Tibial artery (tissue), 4 donors: ENCODE data around the gene PIP4K2A.

Source experiments
- DNase-seq, 2 donors: peaks; one replicate each; pipeline ENCODE4 v3.0.0-alpha.2; 2019
- H3K27ac ChIP-seq, 2 donors: fragments of 200-600 bp; sonication (generic) in 1 of 2; 1 replicate in 1 of 2; 2 replicates in 1 of 2; pipeline ENCODE4 v1.5.1; 2018 to 2019; ENCODE audit warnings: mild to moderate bottlenecking in 1 of 2
- H3K27me3 ChIP-seq, 2 donors: fragments of 200-600 bp; sonication (generic) in 1 of 2; one replicate each; pipeline versions ENCODE4 v1.5.1 to v1.6.0; 2016 to 2019
- H3K36me3 ChIP-seq, 3 donors: fragments of 200-600 bp; sonication (generic) in 2 of 3; one replicate each; pipeline ENCODE4 v1.5.1; 2016 to 2019; ENCODE audit warnings: mild to moderate bottlenecking in 2 of 3
- H3K4me1 ChIP-seq, 4 donors: fragments of 200-600 bp; sonication (generic) in 2 of 4; 1 replicate in 3 of 4; 2 replicates in 1 of 4; pipeline ENCODE4 v1.5.1; 2016 to 2019
- H3K4me3 ChIP-seq, 2 donors: fragments of 200-600 bp; sonication (generic) in 1 of 2; 1 replicate in 1 of 2; 2 replicates in 1 of 2; pipeline ENCODE4 v1.5.1; 2018 to 2019; ENCODE audit warnings: mild to moderate bottlenecking in 2 of 2
- H3K9me3 ChIP-seq, 3 donors: fragments of 200-600 bp; sonication (generic) in 1 of 3; one replicate each; pipeline ENCODE4 v1.5.1; 2016 to 2019
- intact Hi-C: fragments of 100-400 bp; cut with DNase I; formaldehyde crosslinking; loops from one replicate; pipeline ENCODE4 v1.15.0; 2023; ENCODE audit warnings: low total_unique reads
- TF ChIP-seq, protein P1 (sequence below), 2 experiments: fragments of 200-600 bp in 1 of 2; fragments of 450-650 bp in 1 of 2; IDR thresholded peaks; one replicate each; pipeline ENCODE4 v1.5.1; 2017 to 2019; ENCODE audit warnings: antibody characterized with exemption in 2 of 2, mild to moderate bottlenecking in 1 of 2, moderate library complexity in 1 of 2

PIP4K2A gene

DNA sequence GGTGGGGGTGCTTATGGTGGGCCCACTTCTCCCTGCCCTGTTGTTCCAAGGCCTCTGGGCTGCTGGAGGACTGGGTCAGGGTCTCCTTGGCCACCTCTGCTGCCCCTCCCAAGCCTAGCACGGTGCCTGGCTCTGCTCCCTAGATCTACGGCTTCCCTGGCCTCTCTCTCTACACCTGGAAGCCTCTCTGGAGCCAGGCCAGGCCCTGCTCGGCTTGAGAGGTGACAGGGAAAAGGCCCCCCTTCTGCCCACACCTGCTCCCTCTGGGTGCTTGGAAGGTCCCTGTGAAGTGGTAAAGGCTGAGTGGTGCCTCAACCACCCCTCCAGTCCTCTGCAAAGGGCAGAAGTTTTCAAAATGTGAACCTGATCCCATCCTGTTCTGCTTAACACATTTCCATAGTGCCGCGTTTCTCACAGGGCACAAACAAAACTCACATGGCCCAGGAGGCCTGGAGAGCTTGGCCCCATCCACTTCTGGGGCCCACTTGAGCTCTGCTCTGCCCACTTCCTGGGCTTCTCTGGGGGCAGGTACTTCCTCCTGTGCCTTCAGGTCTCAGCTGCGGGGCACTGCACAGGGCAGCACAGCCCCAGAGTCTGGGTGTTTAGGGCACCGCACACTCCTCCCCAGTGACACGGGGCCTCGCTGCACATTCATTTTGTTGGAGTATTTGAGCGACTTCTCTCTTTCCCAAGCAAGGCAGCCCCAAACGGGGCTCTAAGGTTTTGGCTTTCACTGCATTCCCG lies 169.9 kb downstream of the PIP4K2A start:
- Histone ChIP-seq H3K9me3 (no peaks in the 10 kb centered on the region), H3K27me3 (no peaks in the 10 kb centered on the region), H3K4me3 (no peak overlapping the region), H3K27ac (no peak overlapping the region), H3K36me3 (peaks cover 45 to 81% (median 64%) of the 10 kb centered on the region in 3 donors), H3K4me1 (no peaks in the 10 kb centered on the region)
- intact Hi-C loops, result loop anchor here (5.0 kb wide), 1 partner anchor 443 kb away; no protein-coding TSS in a partner anchor
- DNase-seq, result no peak
- TF ChIP-seq, protein P1, sequence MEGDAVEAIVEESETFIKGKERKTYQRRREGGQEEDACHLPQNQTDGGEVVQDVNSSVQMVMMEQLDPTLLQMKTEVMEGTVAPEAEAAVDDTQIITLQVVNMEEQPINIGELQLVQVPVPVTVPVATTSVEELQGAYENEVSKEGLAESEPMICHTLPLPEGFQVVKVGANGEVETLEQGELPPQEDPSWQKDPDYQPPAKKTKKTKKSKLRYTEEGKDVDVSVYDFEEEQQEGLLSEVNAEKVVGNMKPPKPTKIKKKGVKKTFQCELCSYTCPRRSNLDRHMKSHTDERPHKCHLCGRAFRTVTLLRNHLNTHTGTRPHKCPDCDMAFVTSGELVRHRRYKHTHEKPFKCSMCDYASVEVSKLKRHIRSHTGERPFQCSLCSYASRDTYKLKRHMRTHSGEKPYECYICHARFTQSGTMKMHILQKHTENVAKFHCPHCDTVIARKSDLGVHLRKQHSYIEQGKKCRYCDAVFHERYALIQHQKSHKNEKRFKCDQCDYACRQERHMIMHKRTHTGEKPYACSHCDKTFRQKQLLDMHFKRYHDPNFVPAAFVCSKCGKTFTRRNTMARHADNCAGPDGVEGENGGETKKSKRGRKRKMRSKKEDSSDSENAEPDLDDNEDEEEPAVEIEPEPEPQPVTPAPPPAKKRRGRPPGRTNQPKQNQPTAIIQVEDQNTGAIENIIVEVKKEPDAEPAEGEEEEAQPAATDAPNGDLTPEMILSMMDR (IDR thresholded peaks at IDR 0.05), result no peak

DNA sequence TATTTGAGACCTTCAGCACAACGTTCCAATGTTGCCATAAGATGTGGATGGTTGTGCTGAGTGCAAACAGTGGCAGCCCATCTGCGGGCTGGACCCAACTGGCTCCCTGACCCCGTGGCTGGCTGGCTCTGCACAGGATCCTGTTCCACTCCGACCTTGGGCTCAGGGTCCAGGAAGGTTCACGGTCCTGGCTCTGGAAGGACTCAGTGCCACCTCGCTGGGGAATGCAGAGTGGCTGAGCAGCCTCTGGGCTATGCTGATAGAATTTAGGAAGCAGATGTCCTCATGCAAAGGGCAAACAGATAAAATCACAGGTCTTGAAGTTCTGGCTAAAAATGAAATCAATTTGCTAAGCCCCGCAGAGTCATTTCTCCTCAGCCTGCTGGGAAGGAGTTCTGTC lies 171.6 kb downstream of the PIP4K2A start:
- intact Hi-C loops, result no loop called here
- DNase-seq, result no peak

DNA sequence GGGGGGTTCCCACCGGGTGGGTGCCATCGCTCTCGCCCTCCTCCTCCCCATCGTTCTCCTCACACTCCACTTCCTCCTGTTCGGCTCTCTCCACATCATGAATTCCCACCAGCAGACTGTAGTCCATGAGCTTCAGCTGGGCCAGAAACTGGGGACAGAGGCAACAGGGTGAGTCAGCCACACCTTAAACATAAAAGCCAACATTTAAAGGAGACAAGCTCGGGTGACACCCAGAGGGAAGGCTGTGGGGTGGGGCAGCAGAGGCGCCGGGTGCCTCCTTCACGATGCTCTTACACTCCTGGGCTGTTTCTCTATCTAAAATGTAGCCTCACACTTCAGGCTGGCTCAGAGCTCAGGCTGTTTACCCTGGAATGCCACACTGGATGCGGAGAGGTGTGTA lies 172.5 kb downstream of the PIP4K2A start:
- Histone ChIP-seq H3K9me3 (no peaks in the 10 kb centered on the region), H3K4me1 (no peaks in the 10 kb centered on the region), H3K4me3 (no peak overlapping the region), H3K36me3 (peaks cover 56 to 81% (median 69%) of the 10 kb centered on the region in 3 donors), H3K27me3 (no peaks in the 10 kb centered on the region), H3K27ac (no peak overlapping the region)
- TF ChIP-seq, protein P1 (IDR thresholded peaks at IDR 0.05), result no peak
- intact Hi-C loops, result no loop called here
- no peak for DNase-seq

More for the DNA sequence above, 171.6 kb downstream of the PIP4K2A start:
- Histone ChIP-seq H3K4me3 (no peak overlapping the region), H3K27ac (no peak overlapping the region), H3K36me3 (peaks cover 53 to 81% (median 71%) of the 10 kb centered on the region in 3 donors), H3K9me3 (no peaks in the 10 kb centered on the region), H3K27me3 (no peaks in the 10 kb centered on the region), H3K4me1 (no peaks in the 10 kb centered on the region)
- TF ChIP-seq, protein P1 (IDR thresholded peaks at IDR 0.05), result no peak

DNA sequence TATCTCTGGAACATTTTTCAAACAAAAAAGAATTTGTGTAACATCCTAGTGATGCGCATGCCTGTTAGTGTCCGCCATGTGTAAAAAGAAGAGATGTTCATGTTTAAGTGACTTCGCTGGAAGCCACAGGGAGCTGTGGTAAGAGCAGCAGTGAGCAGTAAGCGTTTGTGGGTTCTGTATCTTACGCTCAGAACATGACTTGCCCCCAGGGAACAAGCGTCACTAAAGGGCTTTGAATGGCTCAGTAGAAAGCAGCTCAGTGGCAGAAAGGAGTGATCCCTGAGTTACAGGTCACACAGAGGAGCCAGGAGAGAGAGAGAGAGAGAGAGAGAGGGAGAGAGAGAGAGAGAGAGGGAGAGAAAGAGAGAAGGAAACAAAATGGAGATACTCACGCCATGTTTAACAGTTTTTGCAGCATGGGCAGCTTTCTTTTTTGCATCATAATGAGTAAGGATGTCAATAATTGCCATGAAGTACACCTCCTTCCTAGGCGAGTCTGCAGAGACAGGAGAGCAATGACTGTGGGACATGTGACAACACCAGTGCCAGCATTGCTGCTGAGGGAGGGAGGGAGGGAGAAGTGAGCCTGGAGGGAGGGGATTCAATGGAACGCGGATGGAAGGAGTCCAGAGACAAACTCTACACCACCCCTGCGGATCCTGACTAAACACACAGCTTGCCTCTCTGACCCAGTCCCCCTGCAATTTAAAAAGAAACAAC lies 174.6 kb downstream of the PIP4K2A start:
- intact Hi-C loops, result no loop called here
- Histone ChIP-seq H3K36me3 (peaks cover 61 to 80% (median 71%) of the 10 kb centered on the region in 3 donors), H3K9me3 (no peaks in the 10 kb centered on the region), H3K27me3 (no peaks in the 10 kb centered on the region), H3K4me3 (no peak overlapping the region), H3K4me1 (no peaks in the 10 kb centered on the region), H3K27ac (no peak overlapping the region)
- TF ChIP-seq, protein P1 (IDR thresholded peaks at IDR 0.05), result no peak
- DNase-seq, result no peak

DNA sequence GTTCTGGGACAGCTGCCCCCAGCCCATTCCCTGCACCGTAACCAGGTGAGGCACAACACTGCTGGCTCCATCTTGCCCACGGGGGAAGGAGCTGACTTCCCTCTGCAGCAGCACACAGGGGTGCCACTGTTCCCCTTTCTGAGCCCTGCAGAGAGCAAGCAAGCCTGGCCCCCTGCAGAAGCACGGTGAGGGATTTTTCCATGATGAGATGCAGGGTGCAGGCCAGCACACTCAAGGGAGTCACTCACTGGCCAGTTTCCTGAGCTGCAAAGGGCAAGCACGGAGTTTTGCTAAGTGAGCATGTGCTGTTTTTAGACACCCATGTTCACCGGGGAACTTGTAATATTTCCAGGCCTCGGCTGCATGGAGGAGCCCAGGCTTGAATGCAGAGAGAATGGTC lies 176.6 kb downstream of the PIP4K2A start:
- intact Hi-C loops, result no loop called here
- TF ChIP-seq, protein P1 (IDR thresholded peaks at IDR 0.05), result no peak
- H3K4me1 ChIP-seq, result no peaks in the 10 kb centered on the region
- H3K27ac ChIP-seq, result no peak overlapping the region
- no peaks in the 10 kb centered on the region for H3K9me3 ChIP-seq
- H3K27me3 ChIP-seq, result no peaks in the 10 kb centered on the region
- H3K36me3 ChIP-seq, result peaks cover 61 to 69% (median 64%) of the 10 kb centered on the region in 3 donors
- DNase-seq, result no peak
- no peak overlapping the region for H3K4me3 ChIP-seq
